HG02970 (cell line): ENCODE measurements around the gene VARS2.
A peak's percentile ranks its signal among the peaks of the same experiment; 100 is the strongest.
"Not testable (repeated sequence)": the region's sequence is repeated elsewhere in the genome, so short reads cannot be mapped to it uniquely, and the experiment has no call there.

Source experiments
- ATAC-seq: cut with Tn5 transposase; IDR thresholded peaks from one replicate; pipeline ENCODE4 v1.9.1; 2021; ENCODE audit warnings: mild to moderate bottlenecking, moderate library complexity, moderate number of reproducible peaks; ENCODE audit not compliant: unreplicated experiment, low FRiP score

Gene VARS2

DNA sequence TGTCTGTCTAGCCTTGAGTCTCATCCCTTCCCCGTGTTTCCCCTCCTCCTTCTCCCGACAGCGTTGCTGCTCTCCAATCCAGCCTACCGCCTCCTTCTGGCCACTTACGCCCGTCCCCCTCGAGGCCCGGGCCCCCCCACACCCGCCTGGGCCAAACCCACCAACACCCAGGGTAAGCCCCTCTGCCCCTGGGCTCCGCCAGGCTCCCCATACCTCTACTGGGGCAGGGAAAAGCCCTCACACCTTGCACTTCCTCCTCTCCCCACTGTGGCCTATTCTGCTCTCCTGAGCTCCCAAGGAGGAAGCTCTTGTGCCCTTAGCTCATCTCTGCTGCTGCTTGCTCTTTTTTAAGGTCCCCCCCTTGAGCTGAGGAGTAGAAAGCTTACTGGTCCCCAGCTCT lies 18.7 kb upstream of the VARS2 start:
- ATAC-seq: no peak

DNA sequence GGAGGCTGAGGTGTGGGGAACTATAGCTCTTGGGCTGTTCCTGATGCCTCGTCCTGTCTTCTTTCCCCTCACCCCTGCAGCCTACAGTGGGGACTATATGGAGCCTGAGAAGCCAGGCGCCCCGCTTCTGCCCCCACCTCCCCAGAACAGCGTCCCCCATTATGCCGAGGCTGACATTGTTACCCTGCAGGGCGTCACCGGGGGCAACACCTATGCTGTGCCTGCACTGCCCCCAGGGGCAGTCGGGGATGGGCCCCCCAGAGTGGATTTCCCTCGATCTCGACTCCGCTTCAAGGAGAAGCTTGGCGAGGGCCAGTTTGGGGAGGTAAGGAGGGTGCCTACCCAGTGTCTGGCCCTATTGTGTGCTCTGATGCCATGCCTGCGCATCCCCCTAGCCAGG lies 17.5 kb upstream of the VARS2 start:
- no peak for ATAC-seq

DNA sequence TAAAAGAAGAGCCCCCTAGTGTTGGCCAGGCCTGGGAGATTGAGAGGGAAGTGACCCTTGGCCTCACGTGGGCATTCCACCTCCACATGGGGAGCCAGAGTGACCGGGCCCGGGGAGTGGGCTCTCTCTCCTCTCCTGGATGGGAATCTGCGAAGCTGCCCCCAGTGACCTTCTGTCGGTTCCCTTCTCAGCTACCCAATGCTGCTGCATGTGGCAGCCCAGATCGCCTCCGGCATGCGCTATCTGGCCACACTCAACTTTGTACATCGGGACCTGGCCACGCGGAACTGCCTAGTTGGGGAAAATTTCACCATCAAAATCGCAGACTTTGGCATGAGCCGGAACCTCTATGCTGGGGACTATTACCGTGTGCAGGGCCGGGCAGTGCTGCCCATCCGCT lies 16.2 kb upstream of the VARS2 start:
- ATAC-seq: no peak

DNA sequence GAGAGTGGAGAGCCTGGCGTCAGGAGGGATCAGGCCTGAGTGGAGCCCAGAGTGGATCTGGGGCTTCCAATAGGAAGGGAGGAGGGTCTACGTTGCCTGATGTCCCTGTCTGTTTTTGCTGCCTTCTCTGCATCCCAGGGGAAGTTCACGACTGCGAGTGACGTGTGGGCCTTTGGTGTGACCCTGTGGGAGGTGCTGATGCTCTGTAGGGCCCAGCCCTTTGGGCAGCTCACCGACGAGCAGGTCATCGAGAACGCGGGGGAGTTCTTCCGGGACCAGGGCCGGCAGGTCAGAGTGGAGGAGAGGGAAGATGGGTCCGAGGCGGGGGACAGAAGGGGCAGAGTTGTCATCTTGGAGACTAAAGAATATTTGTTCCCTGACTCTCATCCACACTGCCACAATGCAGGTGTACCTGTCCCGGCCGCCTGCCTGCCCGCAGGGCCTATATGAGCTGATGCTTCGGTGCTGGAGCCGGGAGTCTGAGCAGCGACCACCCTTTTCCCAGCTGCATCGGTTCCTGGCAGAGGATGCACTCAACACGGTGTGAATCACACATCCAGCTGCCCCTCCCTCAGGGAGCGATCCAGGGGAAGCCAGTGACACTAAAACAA lies 15.2 kb upstream of the VARS2 start:
- no peak for ATAC-seq

GRCh38 chr6:30900863-30901417 lies 13.1 kb upstream of the VARS2 start:
- ATAC-seq: no peak

DNA sequence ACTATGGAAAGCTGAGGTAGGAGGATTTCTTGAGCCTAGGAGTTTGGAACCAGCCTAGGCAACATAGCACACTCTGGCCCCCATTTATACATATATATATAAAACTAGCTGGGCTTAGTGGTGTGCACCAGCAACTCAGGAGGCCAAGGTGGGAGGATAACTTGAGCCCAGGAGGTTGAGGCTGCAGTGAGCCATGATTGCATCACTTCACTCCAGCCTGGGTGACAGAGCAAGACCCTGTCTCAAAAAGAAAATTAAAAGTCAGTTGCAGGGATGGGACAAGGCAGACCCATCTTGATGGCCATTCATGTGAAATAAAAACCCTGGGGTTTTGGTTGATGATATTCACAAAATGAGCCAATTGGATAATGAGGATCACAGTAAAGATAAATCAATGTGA lies 12.6 kb upstream of the VARS2 start:
- no peak for ATAC-seq

DNA sequence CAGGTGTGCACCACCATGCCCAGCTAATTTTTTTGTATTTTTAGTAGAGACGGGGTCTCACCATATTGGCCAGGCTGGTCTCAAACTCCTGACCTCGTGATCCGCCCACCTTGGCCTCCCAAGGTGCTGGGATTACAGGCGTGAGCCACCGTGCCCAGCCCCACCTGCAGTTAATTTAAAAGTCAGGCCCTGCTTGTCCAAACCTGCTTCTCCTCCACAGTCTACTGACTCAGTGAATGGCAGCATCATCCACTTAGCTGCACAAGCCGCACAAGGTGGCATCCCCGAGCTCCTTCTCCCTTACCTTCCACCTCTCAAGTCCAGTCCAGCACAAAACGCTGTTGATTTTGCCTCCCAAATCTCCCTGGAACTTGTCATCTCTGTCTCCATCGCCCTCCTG lies 11.8 kb upstream of the VARS2 start:
- not testable (repeated sequence) for ATAC-seq

- ATAC-seq: no peak
Observed at GRCh38 chr6:30902709-30903108, 11.3 kb upstream of the VARS2 start.

DNA sequence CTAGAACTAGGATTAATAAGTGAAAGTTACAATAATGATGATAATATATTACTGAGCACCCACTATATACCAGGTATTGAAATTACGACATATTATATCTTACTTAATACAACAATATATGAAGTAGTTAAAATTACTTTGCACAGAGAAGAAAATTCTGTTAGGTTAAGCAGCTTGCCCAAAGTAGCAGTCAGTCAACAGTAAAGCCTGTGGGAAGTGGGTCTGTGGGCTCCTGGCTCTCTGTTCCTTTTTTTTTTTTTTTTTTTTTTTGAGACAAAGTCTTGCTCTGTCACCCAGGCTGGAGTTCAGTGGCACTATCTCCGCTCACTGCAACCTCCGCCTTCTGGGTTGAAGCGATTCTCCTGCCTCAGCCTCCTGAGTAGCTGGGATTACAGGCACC lies 10.8 kb upstream of the VARS2 start:
- no peak for ATAC-seq

DNA sequence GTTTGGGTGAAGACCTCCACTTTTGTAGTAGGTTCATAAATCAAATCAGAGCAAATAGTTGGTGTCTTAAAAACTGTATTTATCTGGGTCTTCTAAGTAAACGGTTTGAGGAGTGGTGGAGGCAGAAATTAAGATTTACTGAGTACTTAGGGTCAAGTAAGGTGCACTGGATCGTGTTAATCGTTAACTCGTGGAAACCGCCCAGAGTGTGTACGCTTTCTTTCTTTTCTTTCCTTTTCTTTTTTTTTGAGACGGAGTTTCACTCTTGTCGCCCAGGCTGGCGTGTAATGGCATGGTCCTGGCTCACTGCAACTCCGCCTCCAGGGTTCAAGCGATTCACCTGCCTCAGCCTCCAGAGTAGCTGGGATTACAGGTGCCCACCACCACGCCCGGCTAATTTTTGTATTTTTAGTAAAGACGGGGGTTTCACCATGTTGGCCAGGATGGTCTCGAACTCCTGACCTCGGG lies 6.7 kb upstream of the VARS2 start:
- ATAC-seq: not testable (repeated sequence)

- peak; percentile 85 for ATAC-seq
Observed at GRCh38 chr6:30907758-30908591, 6.1 kb upstream of the VARS2 start, which contains the start of gene GTF2H4. Gene GTF2H4, plus strand, starts transcription at chr6:30908207.

DNA sequence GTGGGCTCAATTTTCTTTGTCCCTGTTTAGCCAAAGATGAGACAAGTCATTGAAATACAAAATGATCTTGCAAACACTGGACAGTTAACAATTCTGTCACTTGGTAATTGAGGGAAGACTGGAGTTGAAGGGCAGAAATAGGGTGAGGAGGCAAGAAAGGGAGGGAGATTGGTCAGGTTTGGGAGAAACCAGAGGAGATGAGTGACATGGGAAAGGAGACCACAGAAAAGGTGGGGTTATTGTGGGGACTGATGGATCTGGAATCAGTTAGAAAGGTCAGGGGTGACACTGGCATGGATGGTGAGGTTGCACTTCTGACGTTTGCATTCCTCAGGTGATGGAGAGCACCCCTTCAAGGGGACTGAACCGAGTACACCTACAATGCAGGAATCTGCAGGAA lies 5.3 kb upstream of the VARS2 start:
- no peak for ATAC-seq

GRCh38 chr6:30910473-30910872 lies 3.6 kb upstream of the VARS2 start:
- not testable (repeated sequence) for ATAC-seq

DNA sequence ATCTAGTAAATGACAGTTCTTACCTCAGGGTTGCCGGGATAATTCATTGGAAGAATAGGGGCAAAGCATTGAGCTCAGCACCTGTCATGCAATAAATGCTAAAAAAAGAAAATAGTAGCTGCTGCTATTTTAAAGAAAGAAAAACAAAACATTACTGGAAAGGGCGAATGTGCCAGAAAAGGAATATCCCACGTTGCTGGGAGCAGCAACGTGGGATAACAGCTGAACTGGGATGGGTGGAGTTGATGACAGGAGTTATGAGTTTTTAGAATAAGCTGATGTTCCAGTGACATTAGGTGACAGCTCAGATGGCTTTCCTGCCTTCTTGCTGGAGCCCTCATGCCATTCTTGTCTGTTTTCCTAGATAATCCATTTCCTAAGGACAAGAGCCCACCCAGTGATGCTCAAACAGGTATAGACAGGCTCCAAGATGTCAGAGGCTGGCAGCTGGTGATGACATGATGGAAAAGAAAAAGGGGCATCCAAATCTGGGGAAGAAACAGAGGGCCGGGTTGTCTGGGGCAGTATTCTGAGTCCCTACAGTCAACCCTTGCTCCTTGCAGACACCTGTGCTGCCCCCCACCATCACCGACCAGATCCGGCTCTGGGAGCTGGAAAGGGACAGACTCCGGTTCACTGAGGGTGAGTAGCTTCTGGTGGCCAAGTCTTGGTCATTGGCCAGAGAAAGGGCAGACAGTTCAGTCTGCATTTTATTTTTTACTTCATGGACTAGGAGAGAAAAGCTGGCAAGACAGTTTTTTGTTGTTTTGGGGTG lies 1.1 kb upstream of the VARS2 start:
- no peak for ATAC-seq

GRCh38 chr6:30913721-30914075 lies 340 bp upstream of the VARS2 start:
- ATAC-seq: peak; percentile 8

DNA sequence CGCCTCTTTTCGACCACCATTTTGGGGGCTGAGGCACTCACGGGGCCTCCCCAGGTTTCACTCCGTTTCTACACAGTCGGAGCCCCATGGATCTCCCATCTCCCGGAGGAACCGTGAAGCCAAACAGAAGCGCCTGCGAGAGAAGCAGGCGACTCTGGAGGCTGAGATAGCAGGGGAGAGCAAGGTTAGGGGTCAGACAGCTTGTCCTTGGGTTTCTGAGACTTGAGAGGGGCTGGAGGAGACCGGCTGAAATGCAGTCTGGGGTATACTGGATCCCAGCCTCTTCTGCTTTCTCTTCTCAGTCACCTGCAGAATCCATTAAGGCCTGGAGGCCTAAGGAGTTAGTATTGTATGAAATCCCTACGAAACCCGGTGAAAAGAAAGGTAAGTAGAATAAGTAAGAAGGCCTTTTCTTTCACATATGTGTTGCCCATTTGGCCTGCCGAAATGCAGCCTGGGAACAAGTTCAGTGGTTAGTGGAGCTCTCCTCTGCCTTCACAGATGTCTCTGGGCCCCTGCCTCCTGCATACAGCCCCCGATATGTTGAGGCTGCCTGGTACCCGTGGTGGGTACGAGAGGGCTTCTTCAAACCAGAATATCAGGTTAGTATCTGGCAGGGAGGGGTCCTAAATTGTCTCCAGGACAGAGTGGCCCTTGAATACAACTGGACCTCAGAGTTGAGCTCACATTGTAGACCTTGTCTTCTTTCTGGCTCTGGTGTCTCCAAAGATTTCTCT lies 984 bp downstream of the VARS2 start:
- no peak for ATAC-seq

GRCh38 chr6:30915591-30915946 lies 1.5 kb downstream of the VARS2 start:
- ATAC-seq: no peak

- no peak for ATAC-seq
Observed at GRCh38 chr6:30917041-30917440, 3.0 kb downstream of the VARS2 start.

GRCh38 chr6:30917487-30917886 lies 3.4 kb downstream of the VARS2 start:
- ATAC-seq: no peak

- no peak for ATAC-seq
Observed at GRCh38 chr6:30918670-30919069, 4.6 kb downstream of the VARS2 start.
